Astrocyte (in vitro differentiated cells and primary cell): Measurements from ENCODE around the gene NEMP2. TPM values are rescaled to one million over a fixed set of nuclear protein-coding genes. Genes with fewer than 3 reads are reported as not detected.

Experiments used
- DNase-seq: peaks from one replicate; pipeline ENCODE4 v3.0.0-alpha.2; 2010; ENCODE audit warnings: low read depth
- FAIRE-seq: peaks from 2 replicates; lab custom pipeline; 2011; peaks lifted over from hg19 to GRCh38; lab: Jason Lieb, UNC
- H2AFZ ChIP-seq: 2 replicates; pipeline ENCODE4 v1.6.0; 2012; ENCODE audit warnings: low read depth, low read length, inconsistent platforms
- H3K27ac ChIP-seq: 2 replicates; pipeline ENCODE4 v1.5.1; 2011; ENCODE audit warnings: low read depth, low read length, inconsistent platforms
- H3K27me3 ChIP-seq: 2 replicates; pipeline ENCODE4 v1.6.0; 2011; ENCODE audit warnings: low read length, inconsistent platforms; ENCODE audit not compliant: insufficient read depth
- H3K36me3 ChIP-seq: 2 replicates; pipeline ENCODE4 v1.5.1; 2011; ENCODE audit warnings: low read length, inconsistent platforms; ENCODE audit not compliant: insufficient read depth
- H3K4me1 ChIP-seq: 2 replicates; pipeline ENCODE4 v1.5.1; 2011; ENCODE audit warnings: low read length, inconsistent platforms; ENCODE audit not compliant: insufficient read depth
- H3K4me2 ChIP-seq: 2 replicates; pipeline ENCODE4 v1.6.0; 2012; ENCODE audit warnings: low read length, inconsistent platforms
- H3K4me3 ChIP-seq: 2 replicates; pipeline ENCODE4 v1.5.1; 2011; ENCODE audit warnings: low read depth, mild to moderate bottlenecking, low read length, inconsistent platforms; ENCODE audit not compliant: insufficient read depth
- H3K79me2 ChIP-seq: 2 replicates; pipeline ENCODE4 v1.6.0; 2012; ENCODE audit warnings: mild to moderate bottlenecking, low read length, inconsistent platforms; ENCODE audit not compliant: insufficient read depth
- H3K9ac ChIP-seq: 2 replicates; pipeline ENCODE4 v1.6.0; 2012; ENCODE audit warnings: mild to moderate bottlenecking, low read length, inconsistent platforms
- H3K9me3 ChIP-seq: 2 replicates; pipeline ENCODE4 v1.5.1; 2012; ENCODE audit warnings: low read depth, mild to moderate bottlenecking, low read length, inconsistent platforms; ENCODE audit not compliant: insufficient read depth
- H4K20me1 ChIP-seq: 2 replicates; pipeline ENCODE4 v1.6.0; 2012; ENCODE audit warnings: low read length, inconsistent platforms; ENCODE audit not compliant: insufficient read depth
- H3K27ac Mint-ChIP-seq: one replicate; pipeline ENCODE4 v1.8.0; 2021; ENCODE audit warnings: mild to moderate bottlenecking, mixed read lengths; ENCODE audit not compliant: unreplicated experiment
- H3K27me3 Mint-ChIP-seq: one replicate; pipeline ENCODE4 v1.8.0; 2021; ENCODE audit warnings: low read depth, mixed read lengths; ENCODE audit not compliant: unreplicated experiment
- H3K36me3 Mint-ChIP-seq: one replicate; pipeline ENCODE4 v1.8.0; 2021; ENCODE audit warnings: low read depth, mixed read lengths; ENCODE audit not compliant: unreplicated experiment
- H3K4me1 Mint-ChIP-seq: one replicate; pipeline ENCODE4 v1.8.0; 2021; ENCODE audit warnings: low read depth, mixed read lengths; ENCODE audit not compliant: unreplicated experiment
- H3K4me3 Mint-ChIP-seq: one replicate; pipeline ENCODE4 v1.8.0; 2021; ENCODE audit warnings: mild to moderate bottlenecking, moderate library complexity, mixed read lengths; ENCODE audit not compliant: unreplicated experiment
- H3K9me3 Mint-ChIP-seq: one replicate; pipeline ENCODE4 v1.8.0; 2021; ENCODE audit warnings: mild to moderate bottlenecking, mixed read lengths; ENCODE audit not compliant: unreplicated experiment
- CTCF ChIP-seq: IDR thresholded peaks from 2 replicates; pipeline ENCODE4 v1.5.1; 2011; ENCODE audit warnings: low read depth, mild to moderate bottlenecking, inconsistent platforms, low read length, moderate library complexity; ENCODE audit not compliant: insufficient read depth
- EZH2 ChIP-seq: IDR thresholded peaks from 2 replicates; pipeline ENCODE4 v1.6.1; 2012; ENCODE audit warnings: mild to moderate bottlenecking, low read length, inconsistent platforms; ENCODE audit not compliant: insufficient read depth
- total RNA-seq: library from RNA; stranded (reverse); gene quantifications from 2 replicates; pipeline ENCODE4 v1.2.1, GENCODE V29; 2021

NEMP2 gene
- total RNA-seq, 1 donor from 2014 or later = 2.7 TPM

- Histone ChIP-seq H3K36me3 (no peaks in the 10 kb centered on the region), H2AFZ (no peak overlapping the region), H3K27ac (no peak overlapping the region), H4K20me1 (no peaks in the 10 kb centered on the region), H3K9ac (no peak overlapping the region), H3K79me2 (no peaks in the 10 kb centered on the region), H3K4me1 (no peaks in the 10 kb centered on the region), H3K9me3 (no peaks in the 10 kb centered on the region), H3K4me3 (no peak overlapping the region), H3K27me3 (no peaks in the 10 kb centered on the region), H3K4me2 (no peak overlapping the region)
- Mint-ChIP-seq H3K9me3 (no peaks in the 10 kb centered on the region), H3K4me1 (peaks cover 7% of the 10 kb centered on the region), H3K36me3 (no peaks in the 10 kb centered on the region), H3K4me3 (no peak overlapping the region), H3K27me3 (no peaks in the 10 kb centered on the region), H3K27ac (no peak overlapping the region)
- FAIRE-seq = no peak
- no peak for DNase-seq
- TF ChIP-seq CTCF (no peak), EZH2 (no peak)
Measured at GRCh38 chr2:190547886-190548285, 13.4 kb upstream of the NEMP2 start.

- Histone ChIP-seq H3K36me3 (no peaks in the 10 kb centered on the region), H2AFZ (no peak overlapping the region), H3K4me3 (no peak overlapping the region), H3K27me3 (no peaks in the 10 kb centered on the region), H3K27ac (no peak overlapping the region), H3K9ac (no peak overlapping the region), H3K9me3 (no peaks in the 10 kb centered on the region), H3K79me2 (no peaks in the 10 kb centered on the region), H3K4me2 (no peak overlapping the region), H4K20me1 (no peaks in the 10 kb centered on the region), H3K4me1 (no peaks in the 10 kb centered on the region)
- Mint-ChIP-seq H3K4me3 (no peak overlapping the region), H3K27me3 (no peaks in the 10 kb centered on the region), H3K9me3 (no peaks in the 10 kb centered on the region), H3K36me3 (no peaks in the 10 kb centered on the region), H3K27ac (no peak overlapping the region), H3K4me1 (peaks cover 7% of the 10 kb centered on the region)
- DNase-seq (no peak), FAIRE-seq (no peak)
- no peak for TF ChIP-seq EZH2
- TF ChIP-seq CTCF = no peak
Measured at GRCh38 chr2:190546734-190547133, 12.2 kb upstream of the NEMP2 start.

GRCh38 chr2:190545555-190546385, 11.2 kb upstream of the NEMP2 start:
- Histone ChIP-seq H3K36me3 (no peaks in the 10 kb centered on the region), H3K27me3 (no peaks in the 10 kb centered on the region), H3K27ac (peak overlapping the region; percentile 66), H3K4me1 (no peaks in the 10 kb centered on the region), H3K79me2 (no peaks in the 10 kb centered on the region), H3K4me3 (peak overlapping the region; percentile 11), H2AFZ (peak overlapping the region; percentile 6), H3K9ac (peak overlapping the region; percentile 55), H4K20me1 (no peaks in the 10 kb centered on the region), H3K9me3 (no peaks in the 10 kb centered on the region), H3K4me2 (peak overlapping the region; percentile 71)
- Mint-ChIP-seq H3K27me3 (no peaks in the 10 kb centered on the region), H3K27ac (peak overlapping the region; percentile 35), H3K4me3 (no peak overlapping the region), H3K4me1 (peaks cover 7% of the 10 kb centered on the region), H3K9me3 (peaks cover 2% of the 10 kb centered on the region), H3K36me3 (no peaks in the 10 kb centered on the region)
- DNase-seq (peak; percentile 65), FAIRE-seq (peak; percentile 17)
- TF ChIP-seq EZH2 = no peak
- TF ChIP-seq CTCF = no peak
